HepG2 (cell line): Measurements from ENCODE around the gene SCFD2. TPM values are rescaled to one million over a fixed set of nuclear protein-coding genes. Genes with fewer than 3 reads are reported as not detected.

Source experiments
- ATAC-seq: fragments of 200-7000 bp; cut with Tn5 transposase; 3 replicates; pipeline ENCODE4 v1.9.1; 2020; ENCODE audit warnings: mild to moderate bottlenecking, moderate library complexity
- BruUV-seq: library from RNA; stranded (reverse); fragments of 400-500 nt; replicated peaks from 2 replicates; lab custom pipeline; 2021; lab: Mats Ljungman, UMichigan
- CTCF ChIA-PET: fragments of 300-600 bp; formaldehyde crosslinking; extraction: SDS; loops from one replicate; lab custom pipeline; 2021; ENCODE audit warnings: low total read pairs, inconsistent platforms, low intra/inter-chr PET ratio; lab: Yijun Ruan, JAX
- POLR2A ChIA-PET: fragments of 350-600 bp; sonication (Branson Sonifier 250); formaldehyde crosslinking; loops from one replicate; lab custom pipeline; 2020; ENCODE audit warnings: antibody characterized with exemption, inconsistent platforms; lab: Yijun Ruan, JAX
- DNase-seq: peaks from one replicate; pipeline ENCODE4 v3.0.0-alpha.2; 2015; ENCODE audit warnings: low spot score
- FAIRE-seq: peaks from 3 replicates; lab custom pipeline; 2011; peaks lifted over from hg19 to GRCh38; lab: Jason Lieb, UNC
- H2AFZ ChIP-seq: one replicate; pipeline ENCODE4 v1.6.1; 2011; ENCODE audit warnings: low read length, inconsistent platforms
- H3K27ac ChIP-seq: fragments of 300-600 bp; 3 replicates; pipeline ENCODE4 v1.8.0; 2011; ENCODE audit warnings: mixed run types, mild to moderate bottlenecking, mixed read lengths, low read length, inconsistent platforms; ENCODE audit not compliant: insufficient read depth; ENCODE audit errors: extremely low read length
- H3K27me3 ChIP-seq, 2 experiments: fragments of 200-600 bp in 1 of 2; 2 replicates in 1 of 2; 3 replicates in 1 of 2; pipeline versions ENCODE4 v1.6.0 to v1.8.0; 2011; ENCODE audit warnings: low read length in 2 of 2, mild to moderate bottlenecking in 2 of 2, moderate library complexity in 2 of 2, inconsistent platforms in 1 of 2; ENCODE audit not compliant: insufficient read depth in 2 of 2, control insufficient read depth in 1 of 2
- H3K36me3 ChIP-seq, 2 experiments: fragments of 200-600 bp in 1 of 2; replicated peaks in 1 of 2; 2 replicates in 1 of 2; 3 replicates in 1 of 2; pipeline versions ENCODE4 v1.5.1 to v1.8.0; 2011; ENCODE audit warnings: low read length in 2 of 2, inconsistent platforms in 1 of 2; ENCODE audit not compliant: insufficient read depth in 2 of 2, control insufficient read depth in 1 of 2
- H3K4me1 ChIP-seq: 2 replicates; pipeline ENCODE4 v1.5.1; 2012; ENCODE audit warnings: low read length, inconsistent platforms; ENCODE audit not compliant: insufficient read depth
- H3K4me2 ChIP-seq: 2 replicates; pipeline ENCODE4 v1.6.0; 2011; ENCODE audit warnings: low read depth, low read length, inconsistent platforms
- H3K4me3 ChIP-seq, 3 experiments: fragments of 200-600 bp in 1 of 3; sonication (generic), shearing (Covaris generic) in 1 of 3; replicated peaks in 1 of 3; 2 replicates each; pipeline ENCODE4 v1.5.1; 2011 to 2016; ENCODE audit warnings: low read length in 3 of 3, inconsistent platforms in 2 of 3, low read depth in 2 of 3, mild to moderate bottlenecking in 2 of 3, control low read depth in 1 of 3, mixed read lengths in 1 of 3; ENCODE audit not compliant: insufficient read depth in 1 of 3
- H3K79me2 ChIP-seq: one replicate; pipeline ENCODE4 v1.6.1; 2011; ENCODE audit warnings: low read length, inconsistent platforms; ENCODE audit not compliant: insufficient read depth
- H3K9ac ChIP-seq: 2 replicates; pipeline ENCODE4 v1.6.0; 2011; ENCODE audit warnings: mild to moderate bottlenecking, low read depth, low read length, inconsistent platforms; ENCODE audit not compliant: insufficient read depth
- H3K9me3 ChIP-seq: 2 replicates; pipeline ENCODE4 v1.5.1; 2012; ENCODE audit warnings: mild to moderate bottlenecking, low read length
- H4K20me1 ChIP-seq: 2 replicates; pipeline ENCODE4 v1.6.0; 2011; ENCODE audit warnings: inconsistent platforms, mild to moderate bottlenecking, low read length, moderate library complexity; ENCODE audit not compliant: insufficient read depth
- CEBPB ChIP-seq: IDR thresholded peaks from 2 replicates; pipeline ENCODE4 v1.6.1; 2011; ENCODE audit warnings: low read depth, low read length, improper control_type of control experiment, borderline replicate concordance
- CEBPZ ChIP-seq: IDR thresholded peaks from 2 replicates; pipeline ENCODE4 v1.6.1; 2012; ENCODE audit warnings: low read length, improper control_type of control experiment
- HNRNPL ChIP-seq: fragments of 200-400 bp; formaldehyde crosslinking; IDR thresholded peaks from 2 replicates; pipeline ENCODE4 v1.6.1; 2017; ENCODE audit warnings: mild to moderate bottlenecking, low read depth, low read length
- HOXA3 ChIP-seq: sonication (generic); formaldehyde crosslinking; IDR thresholded peaks from 2 replicates; pipeline ENCODE4 v1.5.0; 2020; ENCODE audit warnings: missing genetic modification reagents
- JARID2 ChIP-seq: sonication (generic); formaldehyde crosslinking; IDR thresholded peaks from 2 replicates; pipeline ENCODE4 v1.8.1; 2023; ENCODE audit warnings: missing genetic modification reagents, inconsistent platforms; ENCODE audit not compliant: insufficient replicate concordance
- KLF11 ChIP-seq: IDR thresholded peaks from 2 replicates; pipeline ENCODE4 v1.6.1; 2016; ENCODE audit warnings: missing compliant biosample characterization
- MAZ ChIP-seq, 2 experiments: sonication (generic) in 1 of 2; formaldehyde crosslinking in 1 of 2; IDR thresholded peaks; 2 replicates each; pipeline versions ENCODE4 v1.5.0 to v1.6.1; 2012 to 2020; ENCODE audit warnings: low read depth in 2 of 2, mild to moderate bottlenecking in 2 of 2, borderline replicate concordance in 1 of 2, improper control_type of control experiment in 1 of 2, low read length in 1 of 2, missing genetic modification reagents in 1 of 2, moderate library complexity in 1 of 2
- MLX ChIP-seq: IDR thresholded peaks from 2 replicates; pipeline ENCODE4 v1.6.1; 2016
- SALL1 ChIP-seq: sonication (generic); formaldehyde crosslinking; IDR thresholded peaks from 2 replicates; pipeline ENCODE4 v1.8.0; 2022; ENCODE audit warnings: mild to moderate bottlenecking, missing genetic modification reagents
- SNAPC2 ChIP-seq: sonication (generic); formaldehyde crosslinking; IDR thresholded peaks from 2 replicates; pipeline ENCODE4 v1.8.1; 2022; ENCODE audit warnings: mild to moderate bottlenecking, missing genetic modification reagents
- ZBTB38 ChIP-seq: sonication (generic); formaldehyde crosslinking; IDR thresholded peaks from 2 replicates; pipeline ENCODE4 v1.5.1; 2020; ENCODE audit warnings: mild to moderate bottlenecking, missing genetic modification reagents
- ZBTB42 ChIP-seq: sonication (generic); formaldehyde crosslinking; IDR thresholded peaks from 2 replicates; pipeline ENCODE4 v1.5.0; 2020; ENCODE audit warnings: mild to moderate bottlenecking, missing genetic modification reagents
- ZMYM4 ChIP-seq: sonication (generic); formaldehyde crosslinking; IDR thresholded peaks from 2 replicates; pipeline ENCODE4 v1.8.1; 2023; ENCODE audit warnings: mild to moderate bottlenecking, missing genetic modification reagents
- ZNF367 ChIP-seq: sonication (generic); formaldehyde crosslinking; IDR thresholded peaks from 2 replicates; pipeline ENCODE4 v1.4.0; 2020; ENCODE audit warnings: missing genetic modification reagents, borderline replicate concordance
- ZNF383 ChIP-seq: sonication (generic); formaldehyde crosslinking; IDR thresholded peaks from 2 replicates; pipeline ENCODE4 v1.4.0; 2020; ENCODE audit warnings: missing genetic modification reagents, mild to moderate bottlenecking, borderline replicate concordance
- ZNF747 ChIP-seq: sonication (generic); formaldehyde crosslinking; IDR thresholded peaks from 2 replicates; pipeline ENCODE4 v1.8.1; 2023; ENCODE audit warnings: missing genetic modification reagents, mild to moderate bottlenecking, borderline replicate concordance
- ZSCAN25 ChIP-seq: sonication (generic); formaldehyde crosslinking; IDR thresholded peaks from 2 replicates; pipeline ENCODE4 v1.8.0; 2022; ENCODE audit warnings: mild to moderate bottlenecking, missing genetic modification reagents
- WGBS: methylation state at CpG from one replicate; pipeline ENCODE4 v1.1.6; 2017; ENCODE audit warnings: low lambda C conversion rate; 5-methylcytosine and 5-hydroxymethylcytosine counted together
- in situ Hi-C: cut with HindIII; loops from 2 replicates; pipeline ENCODE4 v1.10.0; 2017; ENCODE audit warnings: low pct_unique_long_range_greater_than_20kb; ENCODE audit not compliant: extremely low pct_ligation_motif_present
- intact Hi-C: fragments of 100-400 bp; cut with micrococcal nuclease; formaldehyde crosslinking; loops from one replicate; pipeline ENCODE4 v1.10.0; 2022; ENCODE audit not compliant: unreplicated experiment
- polyA plus RNA-seq, 8 experiments: library from polyadenylated mRNA; depleted of rRNA in 3 of 8; stranded (reverse) in 7 of 8; unstranded in 1 of 8; fragments of >200 nt; fragmentation: Illumina TruSeq in 4 of 8; extraction: Trizol in 4 of 8; gene quantifications; 2 replicates each; pipeline versions ENCODE4 v1.2.1 to v1.2.3, GENCODE V29; 2011 to 2016; ENCODE audit warnings: low read depth in 4 of 8, missing spikeins in 1 of 8, mixed read lengths in 1 of 8; ENCODE audit not compliant: insufficient read depth in 1 of 8
- total RNA-seq, 5 experiments: library from RNA; depleted of rRNA; stranded (reverse); fragments of >200 nt; fragmentation: Illumina TruSeq; extraction: Trizol; gene quantifications; 2 replicates each; pipeline ENCODE4 v1.2.3, GENCODE V29; 2016; ENCODE audit warnings: low read depth in 1 of 5

The SCFD2 gene
- total and polyA plus RNA-seq, 2 of the 13 experiments (the other 11 are each of a cell fraction or from before 2014, with no cell fraction given): 4.6 to 15.6 TPM

- Histone ChIP-seq H3K79me2 (no peaks in the 10 kb centered on the region), H3K27me3 (no peaks in the 10 kb centered on the region), H3K4me1 (no peaks in the 10 kb centered on the region), H3K36me3 (no peaks in the 10 kb centered on the region), H3K27ac (no peak overlapping the region), H3K4me2 (no peak overlapping the region), H2AFZ (no peak overlapping the region), H3K9me3 (no peaks in the 10 kb centered on the region), H4K20me1 (no peaks in the 10 kb centered on the region), H3K9ac (no peak overlapping the region), H3K4me3 (no peak overlapping the region)
- ChIA-PET POLR2A (no interaction called here), CTCF (no interaction called here)
- intact Hi-C loops: loop anchor here (10.0 kb wide), 1 partner anchor 157 kb away; no protein-coding TSS in a partner anchor
- ATAC-seq: no peak
- in situ Hi-C loops: no loop called here
- no peak for DNase-seq
- 0 out of 2 replicates have a peak, but pooled peaks have one; percentile 27 for TF ChIP-seq CEBPB
- no peak for TF ChIP-seq ZBTB38 (CRISPR knock-in tag)
- no peak for TF ChIP-seq HNRNPL
- BruUV-seq: no TSS peak
- no peak for FAIRE-seq
- 93% methylated on average over 2 of the region's 2 CpGs for WGBS
Observed at GRCh38 chr4:53281438-53281837, 84.4 kb downstream of the SCFD2 start.

GRCh38 chr4:53280846-53281245, 85.0 kb downstream of the SCFD2 start:
- in situ Hi-C loops: no loop called here
- H3K4me3 ChIP-seq: no peak overlapping the region
- H3K79me2 ChIP-seq: no peaks in the 10 kb centered on the region
- BruUV-seq: no TSS peak
- H3K4me2 ChIP-seq: no peak overlapping the region
- DNase-seq (no peak), FAIRE-seq (no peak), ATAC-seq (no peak)
- CTCF ChIA-PET: no interaction called here
- H3K4me1 ChIP-seq: no peaks in the 10 kb centered on the region
- no peaks in the 10 kb centered on the region for H4K20me1 ChIP-seq
- WGBS: 90% methylated on average over 5 of the region's 5 CpGs
- H3K27ac ChIP-seq: no peak overlapping the region
- H3K27me3 ChIP-seq: no peaks in the 10 kb centered on the region
- no peak overlapping the region for H2AFZ ChIP-seq
- no peaks in the 10 kb centered on the region for H3K9me3 ChIP-seq
- H3K36me3 ChIP-seq: no peaks in the 10 kb centered on the region
- H3K9ac ChIP-seq: no peak overlapping the region
- intact Hi-C loops: loop anchor here (10.0 kb wide), 1 partner anchor 156 kb away; no protein-coding TSS in a partner anchor
- POLR2A ChIA-PET: no interaction called here
- TF ChIP-seq ZBTB42 (CRISPR knock-in tag) (no peak), ZNF747 (CRISPR knock-in tag) (no peak), ZNF367 (no peak), MAZ (IDR thresholded peaks at IDR 0.05; ENCODE audit: borderline replicate concordance, low read depth, low read length) (no peak), MAZ (CRISPR knock-in tag; IDR thresholded peaks at IDR 0.05; ENCODE audit: low read depth) (no peak), SNAPC2 (CRISPR knock-in tag) (no peak), SALL1 (CRISPR knock-in tag) (no peak), CEBPZ (no peak), KLF11 (CRISPR knock-in tag) (no peak), ZMYM4 (no peak), JARID2 (CRISPR knock-in tag) (no peak), ZSCAN25 (CRISPR knock-in tag) (no peak), ZNF383 (no peak), HOXA3 (no peak), MLX (CRISPR knock-in tag) (no peak)
